ENCODE data around the gene ACOT8. TPM values are rescaled to one million over a fixed set of nuclear protein-coding genes. Genes with fewer than 3 reads are reported as not detected.
A peak's percentile ranks its signal among the peaks of the same experiment; 100 is the strongest.

ACOT8 gene
- total RNA-seq, 1 experiment from 2014 or later, result 38.1 TPM

- TF ChIP-seq CREM (CRISPR knock-in tag; IDR thresholded peaks at IDR 0.05), result no peak
These were observed 657 bp upstream of the ACOT8 start (continued) for GRCh38 chr20:45857882-45858216.

GRCh38 chr20:45853484-45853883, 3.7 kb downstream of the ACOT8 start:
- H3K9me3 Mint-ChIP-seq, result no peaks in the 10 kb centered on the region
- TF ChIP-seq JAZF1 (CRISPR knock-in tag; IDR thresholded peaks at IDR 0.05), result peak; percentile 70; the same call in 1 of the 2 replicates
- no peak for TF ChIP-seq GABPB1 (CRISPR knock-in tag; IDR thresholded peaks at IDR 0.05)
- POLR2A ChIA-PET, result interaction anchor here (1.4 kb wide), 1 partner anchor 37 kb away, joined by 4 read pairs; the partner anchor contains the start of genes CTSA and NEURL2
- H3K4me3 Mint-ChIP-seq, result peak overlapping the region; percentile 38
- DNase-seq (ENCODE audit: low spot score), result no peak
- peaks cover 57% of the 10 kb centered on the region for H3K4me1 Mint-ChIP-seq
- peak overlapping the region; percentile 94 for H3K27ac Mint-ChIP-seq
- no peaks in the 10 kb centered on the region for H3K27me3 Mint-ChIP-seq (ENCODE audit: low read depth)
- CTCF ChIA-PET, result interaction anchor here (0.8 to 3.5 kb wide), 5 partner anchors 29 to 82 kb away, joined by 3 to 19 read pairs (median 6); partner anchors contain the start of genes CTSA and NEURL2
- ATAC-seq, result peak; percentile 4
- peaks cover 19% of the 10 kb centered on the region; the same call in 1 of the 2 replicates for H3K36me3 Mint-ChIP-seq

- DNase-seq (ENCODE audit: low spot score), result no peak
- POLR2A ChIA-PET, result interaction anchor here (0.7 kb wide), 1 partner anchor 57 kb away, joined by 4 read pairs; no protein-coding TSS in a partner anchor
- H3K4me3 Mint-ChIP-seq, result no peak overlapping the region
- no peaks in the 10 kb centered on the region for H3K27me3 Mint-ChIP-seq (ENCODE audit: low read depth)
- H3K27ac Mint-ChIP-seq, result peak overlapping the region; percentile 60; the same call in 1 of the 2 replicates
- no peak for ATAC-seq
- H3K9me3 Mint-ChIP-seq, result no peaks in the 10 kb centered on the region
- TF ChIP-seq ZBTB21 (CRISPR knock-in tag; IDR thresholded peaks at IDR 0.05; ENCODE audit: borderline replicate concordance), result no peak
- no peak for TF ChIP-seq RORB (CRISPR knock-in tag; IDR thresholded peaks at IDR 0.05)
- TF ChIP-seq CBFB (CRISPR knock-in tag; IDR thresholded peaks at IDR 0.05; ENCODE audit: low read depth), result no peak
- TF ChIP-seq RELA (CRISPR knock-in tag; IDR thresholded peaks at IDR 0.05; ENCODE audit: borderline replicate concordance), result no peak
- peaks cover 52% of the 10 kb centered on the region for H3K4me1 Mint-ChIP-seq
- CTCF ChIA-PET, result interaction anchor here (0.7 to 3.5 kb wide), 7 partner anchors 11 to 159 kb away, joined by 3 to 19 read pairs (median 5); partner anchors contain the start of genes CTSA, NEURL2 and ZSWIM1
- H3K36me3 Mint-ChIP-seq, result peaks cover 24% of the 10 kb centered on the region; the same call in 1 of the 2 replicates
These were observed 4.9 kb downstream of the ACOT8 start for GRCh38 chr20:45852326-45852725.

- H3K9me3 Mint-ChIP-seq, result no peaks in the 10 kb centered on the region
- TF ChIP-seq ZNF423 (CRISPR knock-in tag; IDR thresholded peaks at IDR 0.05), result no peak
- TF ChIP-seq ZNF263 (CRISPR knock-in tag; IDR thresholded peaks at IDR 0.05; ENCODE audit: low read depth), result no peak
- TF ChIP-seq FOXJ3 (CRISPR knock-in tag; IDR thresholded peaks at IDR 0.05; ENCODE audit: borderline replicate concordance), result no peak
- TF ChIP-seq ZNF671 (CRISPR knock-in tag; IDR thresholded peaks at IDR 0.05), result no peak
- no peak for TF ChIP-seq JAZF1 (CRISPR knock-in tag; IDR thresholded peaks at IDR 0.05)
- no peak for TF ChIP-seq USF2 (CRISPR knock-in tag; IDR thresholded peaks at IDR 0.05)
- no peak for TF ChIP-seq E2F1 (CRISPR knock-in tag; IDR thresholded peaks at IDR 0.05)
- no peak for TF ChIP-seq ERG (CRISPR knock-in tag; IDR thresholded peaks at IDR 0.05)
- no peak for TF ChIP-seq ESRRA (CRISPR knock-in tag; IDR thresholded peaks at IDR 0.05; ENCODE audit: borderline replicate concordance)
- TF ChIP-seq IRF2 (CRISPR knock-in tag; IDR thresholded peaks at IDR 0.05; ENCODE audit: borderline replicate concordance, low read depth), result no peak
- TF ChIP-seq ZNF138 (CRISPR knock-in tag; conservative IDR thresholded peaks at IDR 0.05), result no peak
These were observed 5.7 kb downstream of the ACOT8 start for GRCh38 chr20:45851501-45851900.

More at GRCh38 chr20:45851501-45851900, 5.7 kb downstream of the ACOT8 start:
- ATAC-seq (no peak), DNase-seq (ENCODE audit: low spot score) (no peak)
- Mint-ChIP-seq H3K27me3 (ENCODE audit: low read depth) (no peaks in the 10 kb centered on the region), H3K36me3 (peaks cover 24% of the 10 kb centered on the region; the same call in 1 of the 2 replicates), H3K27ac (no peak overlapping the region), H3K4me3 (no peak overlapping the region), H3K4me1 (peaks cover 47% of the 10 kb centered on the region)
- CTCF ChIA-PET, result interaction anchor here (1.6 to 3.5 kb wide), 4 partner anchors 27 to 160 kb away, joined by 5 to 19 read pairs (median 8); partner anchors contain the start of genes CTSA and NEURL2
- POLR2A ChIA-PET, result interaction anchor here (0.9 kb wide), 1 partner anchor 31 kb away, joined by 3 read pairs; no protein-coding TSS in a partner anchor
